Raji (cell line): ENCODE measurements around the gene INA.

Source experiments
- POLR2A ChIP-seq: IDR thresholded peaks from 2 replicates; pipeline ENCODE4 v1.6.1; 2011; ENCODE audit warnings: low read depth, low read length, control low read depth; ENCODE audit not compliant: insufficient read depth

The INA gene

DNA sequence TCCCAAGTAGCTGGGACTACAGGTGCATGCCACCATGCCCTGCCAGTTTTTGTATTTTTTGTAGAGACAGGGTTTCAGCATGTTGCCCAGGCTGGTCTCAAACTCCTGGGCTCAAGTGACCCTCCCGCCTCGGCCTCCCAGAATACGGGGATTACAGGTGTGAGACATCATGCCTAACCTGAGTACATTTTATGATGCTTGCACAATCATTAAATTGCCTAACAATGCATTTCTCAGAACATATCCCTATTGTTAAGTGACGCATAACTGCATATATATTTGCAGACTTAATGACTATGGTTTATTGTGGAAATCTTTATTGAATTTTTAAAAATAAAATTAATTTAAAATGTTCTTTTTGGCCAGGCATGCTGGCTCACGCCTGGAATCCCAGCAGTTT, 30.7 kb downstream of the INA start:
- TF ChIP-seq POLR2A, result no peak

DNA sequence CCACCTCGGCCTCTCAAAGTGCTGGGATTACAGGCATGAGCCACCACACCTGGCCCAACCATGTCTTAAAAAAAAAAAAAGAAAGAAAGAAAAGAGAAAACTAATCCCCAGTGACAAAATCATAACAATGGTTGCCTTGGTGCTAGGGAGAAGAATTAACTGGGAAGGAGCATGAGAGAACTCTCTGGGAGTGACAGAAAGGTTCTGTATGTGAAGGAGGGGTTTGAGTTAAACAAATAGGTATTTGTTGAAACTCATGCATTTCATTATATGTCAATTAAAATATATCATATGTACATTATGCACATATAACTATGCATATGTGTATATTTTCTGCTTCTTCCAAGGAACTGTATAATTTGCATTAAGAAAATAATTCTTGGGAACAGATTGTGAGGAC, 33.3 kb downstream of the INA start:
- TF ChIP-seq POLR2A, result no peak

DNA sequence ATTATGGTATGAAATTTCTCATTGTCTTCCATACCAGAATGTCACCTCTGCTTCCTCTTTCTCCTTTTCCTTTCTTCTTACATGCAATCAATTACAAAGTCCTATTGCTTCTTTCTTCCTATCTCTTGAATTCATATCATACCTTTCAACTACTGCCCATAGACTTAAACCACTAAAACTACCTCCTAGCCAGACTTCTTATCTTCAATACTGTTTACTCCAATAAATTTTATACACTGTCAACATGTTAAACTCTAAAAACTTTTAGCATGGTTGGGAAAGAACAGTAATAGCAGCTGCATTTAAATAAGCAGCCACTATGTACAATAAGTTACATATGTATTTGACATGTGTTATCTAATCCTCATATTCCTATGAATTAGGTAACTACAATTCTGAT, 39.1 kb downstream of the INA start:
- no peak for TF ChIP-seq POLR2A

DNA sequence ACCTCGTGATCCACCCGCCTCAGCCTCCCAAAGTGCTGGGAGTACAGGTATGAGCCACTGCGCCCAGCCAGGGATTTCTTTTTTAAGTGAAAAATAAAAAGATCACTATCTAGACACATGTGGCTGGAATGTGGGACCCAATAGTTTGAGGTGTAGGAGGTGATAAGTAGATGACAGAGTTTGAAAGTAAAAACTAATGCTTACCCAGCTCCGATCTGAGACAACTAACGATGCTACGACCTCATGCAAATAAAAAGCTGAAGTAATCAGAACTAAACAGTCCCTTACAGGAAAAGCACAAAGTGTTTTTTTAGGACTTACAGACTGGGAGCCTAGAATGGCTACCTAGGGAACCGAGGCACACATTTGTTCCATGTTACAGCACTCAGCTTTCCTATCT, 51.0 kb downstream of the INA start:
- no peak for TF ChIP-seq POLR2A

DNA sequence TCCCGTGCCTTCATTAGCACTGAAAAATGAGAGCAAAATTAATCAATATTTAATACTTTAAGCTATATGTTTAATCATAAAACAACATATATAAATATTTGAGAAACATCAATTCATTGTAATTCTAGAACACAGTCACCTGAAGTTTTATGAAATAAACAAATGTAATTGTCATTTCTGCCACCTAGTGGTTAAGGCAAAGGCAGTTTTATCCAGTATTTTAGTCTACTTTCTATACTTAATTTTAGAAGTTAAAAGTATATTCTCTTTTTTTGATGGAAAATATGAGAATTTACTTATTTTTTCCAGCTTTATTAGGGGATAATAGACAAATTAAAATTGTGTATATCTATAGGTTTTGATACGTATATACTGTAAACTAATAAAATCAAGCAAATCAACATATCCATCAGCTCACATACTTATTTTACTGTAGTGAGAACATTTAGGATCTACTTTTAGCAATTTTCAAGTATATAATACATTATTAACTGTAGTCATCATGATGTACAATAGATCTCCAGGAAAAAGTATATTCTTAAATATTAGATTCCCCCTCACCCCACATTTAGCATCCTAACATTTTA, 57.1 kb downstream of the INA start:
- no peak for TF ChIP-seq POLR2A

DNA sequence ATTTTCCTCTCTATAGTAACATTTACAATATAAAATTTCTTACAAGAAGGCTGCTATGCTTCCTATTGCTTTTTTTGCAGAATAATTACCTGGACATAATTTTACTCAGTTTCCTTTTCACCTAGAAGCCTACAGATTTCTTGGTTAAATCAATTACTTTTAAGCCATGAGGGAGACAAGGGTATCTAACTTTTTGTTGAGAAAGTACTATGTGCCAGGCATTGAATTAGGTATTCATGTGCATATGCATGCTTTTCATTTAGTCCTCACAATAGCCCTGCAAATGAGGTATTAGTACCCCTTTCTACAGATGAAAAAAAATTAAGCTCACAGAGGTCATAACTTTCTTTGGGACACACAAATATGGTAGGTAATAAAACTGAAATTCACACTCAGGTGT, 57.6 kb downstream of the INA start:
- TF ChIP-seq POLR2A, result no peak

DNA sequence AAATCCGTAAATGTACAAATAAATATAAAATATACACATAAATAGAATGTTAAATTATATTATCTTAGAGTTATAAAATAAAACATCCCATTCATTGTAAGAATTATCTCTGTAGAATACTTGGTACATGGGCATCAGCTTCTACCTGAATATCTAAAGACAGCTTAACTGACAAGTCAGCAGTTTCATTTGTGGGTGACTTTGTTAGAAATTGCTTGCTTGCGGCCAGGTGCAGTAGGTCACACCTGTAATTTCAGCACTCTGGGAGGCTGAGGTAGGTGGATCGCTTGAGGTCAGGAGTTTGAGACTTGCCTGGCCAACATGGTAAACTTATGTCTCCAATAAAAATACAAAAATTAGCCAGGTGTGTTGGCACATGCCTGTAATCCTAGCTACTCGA, 59.4 kb downstream of the INA start:
- no peak for TF ChIP-seq POLR2A
